PC-3 (cell line): ENCODE results near the gene SYNJ1.

Source experiments
- EZH2 ChIP-seq: fragments of 300-600 bp; sonication (generic); IDR thresholded peaks from one replicate; pipeline ENCODE4 v1.6.1; 2017; ENCODE audit warnings: antibody characterized with exemption, mild to moderate bottlenecking, low read length; ENCODE audit not compliant: unreplicated experiment
- EZH2phosphoT487 ChIP-seq: fragments of 300-600 bp; sonication (generic); IDR thresholded peaks from 2 replicates; pipeline ENCODE4 v1.6.1; 2018; ENCODE audit warnings: mild to moderate bottlenecking, antibody characterized with exemption, low read length, borderline replicate concordance
- TF ChIP-seq, protein P1 (sequence below): fragments of 300-600 bp; sonication (generic); conservative IDR thresholded peaks from 2 replicates; pipeline ENCODE4 v1.5.1; 2017; ENCODE audit warnings: antibody characterized with exemption, low read depth, mild to moderate bottlenecking, low read length

DNA sequence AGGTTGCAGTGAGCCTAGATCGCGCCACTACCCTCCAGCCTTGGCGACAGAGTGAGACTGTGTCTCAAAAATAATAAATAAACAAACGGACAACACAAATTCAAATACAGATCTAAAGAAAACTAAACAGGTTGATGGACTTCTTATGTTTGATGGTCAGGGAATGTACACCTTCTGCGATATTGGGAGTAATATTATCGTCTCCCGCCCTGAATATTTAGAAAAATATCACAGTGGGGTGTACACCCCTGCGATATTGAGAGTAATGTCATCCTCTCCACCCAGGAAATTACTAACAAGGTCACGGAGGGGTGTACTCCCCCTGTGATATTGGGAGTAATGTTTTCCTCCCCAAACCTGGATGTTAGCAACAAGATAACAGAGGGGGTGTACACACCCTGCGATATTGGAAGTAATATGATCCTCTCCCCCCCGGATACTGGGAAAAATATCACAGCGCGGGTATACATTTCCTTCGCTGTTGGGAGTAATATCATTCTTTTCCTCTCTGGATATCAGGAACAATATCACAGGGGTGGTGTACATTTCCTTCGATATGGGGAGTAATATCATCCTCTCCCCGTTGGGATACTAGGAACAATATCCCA is 114.3 kb downstream of the SYNJ1 start:
- TF ChIP-seq EZH2phosphoT487: no peak
- TF ChIP-seq, protein P1, sequence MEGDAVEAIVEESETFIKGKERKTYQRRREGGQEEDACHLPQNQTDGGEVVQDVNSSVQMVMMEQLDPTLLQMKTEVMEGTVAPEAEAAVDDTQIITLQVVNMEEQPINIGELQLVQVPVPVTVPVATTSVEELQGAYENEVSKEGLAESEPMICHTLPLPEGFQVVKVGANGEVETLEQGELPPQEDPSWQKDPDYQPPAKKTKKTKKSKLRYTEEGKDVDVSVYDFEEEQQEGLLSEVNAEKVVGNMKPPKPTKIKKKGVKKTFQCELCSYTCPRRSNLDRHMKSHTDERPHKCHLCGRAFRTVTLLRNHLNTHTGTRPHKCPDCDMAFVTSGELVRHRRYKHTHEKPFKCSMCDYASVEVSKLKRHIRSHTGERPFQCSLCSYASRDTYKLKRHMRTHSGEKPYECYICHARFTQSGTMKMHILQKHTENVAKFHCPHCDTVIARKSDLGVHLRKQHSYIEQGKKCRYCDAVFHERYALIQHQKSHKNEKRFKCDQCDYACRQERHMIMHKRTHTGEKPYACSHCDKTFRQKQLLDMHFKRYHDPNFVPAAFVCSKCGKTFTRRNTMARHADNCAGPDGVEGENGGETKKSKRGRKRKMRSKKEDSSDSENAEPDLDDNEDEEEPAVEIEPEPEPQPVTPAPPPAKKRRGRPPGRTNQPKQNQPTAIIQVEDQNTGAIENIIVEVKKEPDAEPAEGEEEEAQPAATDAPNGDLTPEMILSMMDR: no peak
- TF ChIP-seq EZH2: no peak
